K562 (cell line): ENCODE results near the gene ITSN2.

Source experiments
- CTCF ChIP-seq, 3 experiments: IDR thresholded peaks in 2 of 3; conservative IDR thresholded peaks in 1 of 3; 2 replicates each; pipeline ENCODE4 v1.5.1; 2011 to 2012; ENCODE audit warnings: low read length in 3 of 3, mild to moderate bottlenecking in 3 of 3, control low read depth in 2 of 3, improper control_type of control experiment in 1 of 3, inconsistent platforms in 1 of 3, low read depth in 1 of 3, mixed read lengths in 1 of 3, moderate library complexity in 1 of 3; ENCODE audit not compliant: insufficient read depth in 2 of 3
- EZH2 ChIP-seq: IDR thresholded peaks from 2 replicates; pipeline ENCODE4 v1.6.1; 2012; ENCODE audit warnings: low read depth, mild to moderate bottlenecking, inconsistent platforms, low read length, borderline replicate concordance
- GATAD2B ChIP-seq: fragments of 450-650 bp; IDR thresholded peaks from 2 replicates; pipeline ENCODE4 v1.6.1; 2017; ENCODE audit warnings: mild to moderate bottlenecking, borderline replicate concordance
- NR2F6 ChIP-seq: fragments of 450-650 bp; formaldehyde crosslinking; IDR thresholded peaks from 2 replicates; pipeline ENCODE4 v1.4.0; 2020; ENCODE audit warnings: mild to moderate bottlenecking
- SP2 ChIP-seq: IDR thresholded peaks from 2 replicates; pipeline ENCODE4 v1.6.1; 2011; ENCODE audit warnings: mild to moderate bottlenecking, low read depth, low read length, moderate library complexity; ENCODE audit not compliant: poor library complexity, severe bottlenecking; ENCODE audit errors: extremely low read depth

GRCh38 chr2:24337890-24338289, 22.4 kb downstream of the ITSN2 start:
- TF ChIP-seq SP2 (no peak), CTCF (IDR thresholded peaks at IDR 0.05 in 2 of 3, conservative IDR thresholded peaks at IDR 0.05 in 1 of 3; ENCODE audit: insufficient read depth in 2 of 3, low read depth in 1 of 3, low read length in 3 of 3) (peak in 2 of 3 experiments; percentile 14 to 42; a peak in 2 of 6 replicates), GATAD2B (no peak), EZH2 (no peak), NR2F6 (CRISPR knock-in tag) (no peak)
